Epithelial cell of esophagus (primary cell): ENCODE results near the gene LSM2.

Source experiments
- DNase-seq: peaks from one replicate; pipeline ENCODE4 v3.0.0; 2010; ENCODE audit warnings: low read depth
- H3K4me3 ChIP-seq: 2 replicates; pipeline ENCODE4 v1.5.1; 2011; ENCODE audit warnings: mild to moderate bottlenecking, low read length, control low read depth
- CTCF ChIP-seq: IDR thresholded peaks from 2 replicates; pipeline ENCODE4 v1.5.1; 2011; ENCODE audit warnings: low read depth, mild to moderate bottlenecking, low read length, control low read depth, inconsistent platforms; ENCODE audit not compliant: insufficient read depth; ENCODE audit errors: missing control alignments

The LSM2 gene

GRCh38 chr6:31775184-31775583 lies 31.6 kb downstream of the LSM2 start:
- TF ChIP-seq CTCF: no peak
- no peak overlapping the region for H3K4me3 ChIP-seq
- DNase-seq: peak; percentile 35

GRCh38 chr6:31771992-31772358 lies 34.8 kb downstream of the LSM2 start:
- no peak for TF ChIP-seq CTCF
- no peak overlapping the region for H3K4me3 ChIP-seq
- DNase-seq: no peak

- H3K4me3 ChIP-seq: no peak overlapping the region
- no peak for TF ChIP-seq CTCF
- no peak for DNase-seq
Measured at GRCh38 chr6:31770860-31771259, 35.9 kb downstream of the LSM2 start.

GRCh38 chr6:31769684-31770371 lies 36.9 kb downstream of the LSM2 start:
- DNase-seq: peak; percentile 83
- no peak overlapping the region for H3K4me3 ChIP-seq
- TF ChIP-seq CTCF: peak; percentile 85

- TF ChIP-seq CTCF: no peak
- no peak overlapping the region for H3K4me3 ChIP-seq
- DNase-seq: no peak
Measured at GRCh38 chr6:31768363-31769257, 38.2 kb downstream of the LSM2 start.

- DNase-seq: no peak
- TF ChIP-seq CTCF: no peak
- H3K4me3 ChIP-seq: no peak overlapping the region
Measured at GRCh38 chr6:31767096-31767645, 39.6 kb downstream of the LSM2 start.
